Activated naive CD4-positive, alpha-beta T cell treated with anti-CD3 and anti-CD28 coated beads, Interleukin-2, amount 50 U/mL, for 72 hours (primary cell): ENCODE measurements around the gene MIOS. TPM values are rescaled to one million over a fixed set of nuclear protein-coding genes. Genes with fewer than 3 reads are reported as not detected.
"Not testable (repeated sequence)": the region's sequence is repeated elsewhere in the genome, so short reads cannot be mapped to it uniquely, and the experiment has no call there.

Experiments
- ATAC-seq, 2 donors: fragments of 150-1000 bp; cut with Tn5 transposase; 2 replicates each; pipeline ENCODE4 v1.10.0; 2021; ENCODE audit warnings: mild to moderate bottlenecking in 2 of 2, moderate library complexity in 2 of 2
- DNase-seq, 2 donors: peaks; one replicate each; pipeline ENCODE4 v3.0.0; 2021 to 2022; ENCODE audit warnings: low spot score in 2 of 2
- H3K27ac Mint-ChIP-seq, 2 donors: one replicate each; pipeline ENCODE4 v1.8.0; 2022; ENCODE audit warnings: mild to moderate bottlenecking in 2 of 2, mixed read lengths in 2 of 2
- H3K36me3 Mint-ChIP-seq, 2 donors: one replicate each; pipeline ENCODE4 v1.8.0; 2022; ENCODE audit warnings: mixed read lengths in 2 of 2
- H3K9me3 Mint-ChIP-seq, 2 donors: one replicate each; pipeline ENCODE4 v1.8.0; 2022; ENCODE audit warnings: mixed read lengths in 2 of 2
- total RNA-seq, 2 donors: library from RNA; stranded (reverse); gene quantifications; one replicate each; pipeline ENCODE4 v1.2.3, GENCODE V29; 2022

Gene MIOS
- total RNA-seq, 2 donors from 2014 or later = 20.8 to 65.3 TPM

GRCh38 chr7:7548407-7548806 is 18.3 kb upstream of the MIOS start:
- Mint-ChIP-seq H3K9me3 (no peaks in the 10 kb centered on the region), H3K27ac (no peak overlapping the region), H3K36me3 (no peaks in the 10 kb centered on the region)
- DNase-seq (no peak), ATAC-seq (no peak)

- no peak for DNase-seq
- no peak overlapping the region for H3K27ac Mint-ChIP-seq
- ATAC-seq = no peak
- H3K9me3 Mint-ChIP-seq = no peaks in the 10 kb centered on the region
- no peaks in the 10 kb centered on the region for H3K36me3 Mint-ChIP-seq
Observed at GRCh38 chr7:7550663-7551062, 16.0 kb upstream of the MIOS start.

GRCh38 chr7:7552199-7552598 is 14.5 kb upstream of the MIOS start:
- Mint-ChIP-seq H3K9me3 (no peaks in the 10 kb centered on the region), H3K27ac (no peak overlapping the region)
- no peak for ATAC-seq

DNA sequence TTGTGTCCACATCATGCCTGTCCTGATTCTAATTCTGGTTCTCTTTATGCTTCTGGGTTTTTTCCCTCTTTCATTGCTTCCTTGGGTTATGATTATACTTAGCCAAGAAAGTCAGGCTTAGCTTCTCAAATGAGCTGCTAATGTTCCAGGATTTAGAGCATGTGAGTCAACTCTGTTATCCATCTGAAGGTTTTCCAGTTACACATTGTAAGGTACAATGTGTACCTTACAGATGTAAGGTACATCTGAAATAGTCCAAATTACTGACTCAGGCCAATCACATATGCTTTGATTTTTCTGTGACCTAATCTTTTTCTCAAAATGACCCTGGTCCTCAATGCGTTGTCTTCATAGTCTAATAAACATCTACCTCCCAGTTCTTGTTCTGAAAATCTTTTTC is 13.3 kb upstream of the MIOS start:
- Mint-ChIP-seq H3K9me3 (peaks cover 4 to 6% of the 10 kb centered on the region in 2 donors), H3K27ac (no peak overlapping the region), H3K36me3 (peaks cover 9 to 11% of the 10 kb centered on the region in 2 donors)
- ATAC-seq = no peak
- DNase-seq = no peak

More at GRCh38 chr7:7552199-7552598, 14.5 kb upstream of the MIOS start:
- DNase-seq = no peak
- H3K36me3 Mint-ChIP-seq = no peaks in the 10 kb centered on the region

GRCh38 chr7:7554021-7554432 is 12.7 kb upstream of the MIOS start:
- peaks cover 16 to 17% of the 10 kb centered on the region in 2 donors for H3K36me3 Mint-ChIP-seq
- no peak overlapping the region for H3K27ac Mint-ChIP-seq
- ATAC-seq = no peak
- H3K9me3 Mint-ChIP-seq = peaks cover 11 to 12% of the 10 kb centered on the region in 2 donors
- no peak for DNase-seq

DNA sequence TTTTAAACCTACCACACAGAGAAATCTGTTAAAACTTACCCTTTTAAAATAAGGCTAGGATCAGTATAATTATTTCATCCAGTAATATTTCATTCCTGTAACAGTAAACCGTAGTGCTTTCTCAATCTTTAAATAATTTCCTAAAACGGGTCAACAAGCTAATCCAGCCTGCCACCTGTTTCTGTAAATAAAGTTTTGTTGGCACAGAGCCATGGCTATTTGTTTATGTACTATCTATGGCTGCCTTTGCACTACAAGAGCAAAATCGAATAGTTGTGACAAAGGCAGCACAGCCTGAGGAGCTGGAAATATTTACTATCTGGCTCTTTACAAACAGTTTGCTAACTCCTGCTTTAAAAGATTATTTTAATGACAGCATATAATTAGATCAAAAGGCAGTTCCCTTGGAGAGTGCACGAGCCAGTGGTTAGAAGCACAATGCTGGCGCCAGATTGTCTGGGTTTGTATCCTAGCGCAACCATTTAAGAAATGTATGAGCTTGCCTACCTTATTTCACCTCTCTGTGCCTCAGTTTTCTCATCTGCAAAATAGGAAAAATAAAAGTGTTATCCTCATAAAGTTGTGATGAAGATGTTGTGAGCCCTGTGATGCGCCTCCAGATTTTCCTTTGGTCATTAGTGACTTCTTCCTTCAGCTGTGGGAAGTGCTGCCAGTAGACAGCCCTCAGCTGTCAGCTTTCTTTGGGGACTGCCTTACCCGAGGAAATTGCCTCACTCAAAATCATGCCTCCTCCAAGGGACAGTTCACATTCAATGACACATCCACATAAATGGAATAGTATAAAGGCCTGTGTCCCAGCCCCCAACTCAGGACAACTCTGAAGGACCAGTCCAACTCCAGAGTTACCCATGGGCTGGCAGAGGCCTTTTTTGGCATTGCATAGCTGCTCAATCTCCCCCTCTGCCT is 11.8 kb upstream of the MIOS start:
- Mint-ChIP-seq H3K36me3 (peaks cover 18 to 23% of the 10 kb centered on the region in 2 donors), H3K27ac (no peak overlapping the region), H3K9me3 (peaks cover 13 to 14% of the 10 kb centered on the region in 2 donors)
- ATAC-seq (no peak), DNase-seq (no peak)

GRCh38 chr7:7556852-7557251 is 9.8 kb upstream of the MIOS start:
- Mint-ChIP-seq H3K36me3 (peaks cover 18 to 25% of the 10 kb centered on the region in 2 donors), H3K27ac (no peak overlapping the region), H3K9me3 (peaks cover 13 to 17% of the 10 kb centered on the region in 2 donors)
- DNase-seq = no peak
- ATAC-seq = no peak

DNA sequence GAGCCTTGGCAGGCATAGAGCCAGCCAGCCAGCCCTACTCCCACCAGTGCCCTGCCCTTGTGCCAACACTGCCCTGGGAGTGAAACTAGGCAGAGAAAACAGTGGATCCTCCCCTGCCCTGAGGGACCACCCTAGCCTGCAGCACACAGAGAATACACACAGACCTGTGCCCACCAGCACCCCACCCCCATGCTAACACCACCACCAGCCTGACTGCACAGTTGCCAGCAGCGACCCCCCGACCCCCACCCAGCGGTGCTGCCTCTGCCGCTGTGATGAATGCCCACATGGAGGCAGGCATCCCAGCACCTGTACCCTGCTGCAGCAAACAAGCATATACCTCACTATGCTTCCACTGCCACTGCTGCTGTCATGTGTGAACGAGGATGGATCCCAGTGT is 9.4 kb upstream of the MIOS start:
- no peak for ATAC-seq
- no peak for DNase-seq
- Mint-ChIP-seq H3K9me3 (peaks cover 13 to 17% of the 10 kb centered on the region in 2 donors), H3K27ac (no peak overlapping the region), H3K36me3 (peaks cover 18 to 25% of the 10 kb centered on the region in 2 donors)

- not testable (repeated sequence) for H3K27ac Mint-ChIP-seq, ATAC-seq, DNase-seq
- Mint-ChIP-seq H3K36me3 (peaks cover 18 to 25% of the 10 kb centered on the region in 2 donors), H3K9me3 (peaks cover 13 to 17% of the 10 kb centered on the region in 2 donors)
Observed at GRCh38 chr7:7561591-7561990, 5.1 kb upstream of the MIOS start.

DNA sequence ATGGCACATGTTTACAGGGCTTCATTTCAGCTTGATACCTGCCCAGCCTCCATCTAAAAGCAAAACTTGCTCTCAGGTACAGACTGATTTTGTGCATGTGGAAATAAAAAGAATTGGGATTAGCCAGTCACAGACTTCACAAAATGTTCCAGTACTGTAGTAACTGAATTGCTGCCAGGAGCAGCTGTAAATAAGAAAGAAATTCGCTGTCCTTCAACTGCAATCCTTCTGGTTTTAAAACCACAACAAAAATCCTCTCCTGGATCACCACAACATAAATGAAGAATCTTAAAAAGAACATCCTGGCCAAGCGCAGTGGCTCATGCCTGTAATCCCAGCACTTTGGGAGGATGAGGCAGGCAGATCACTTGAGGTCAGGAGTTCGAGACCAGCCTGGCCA is 3.9 kb upstream of the MIOS start:
- peaks cover 9 to 13% of the 10 kb centered on the region in 2 donors for H3K9me3 Mint-ChIP-seq
- no peak for ATAC-seq
- DNase-seq = no peak
- peaks cover 15 to 20% of the 10 kb centered on the region in 2 donors for H3K36me3 Mint-ChIP-seq
- no peak overlapping the region for H3K27ac Mint-ChIP-seq

DNA sequence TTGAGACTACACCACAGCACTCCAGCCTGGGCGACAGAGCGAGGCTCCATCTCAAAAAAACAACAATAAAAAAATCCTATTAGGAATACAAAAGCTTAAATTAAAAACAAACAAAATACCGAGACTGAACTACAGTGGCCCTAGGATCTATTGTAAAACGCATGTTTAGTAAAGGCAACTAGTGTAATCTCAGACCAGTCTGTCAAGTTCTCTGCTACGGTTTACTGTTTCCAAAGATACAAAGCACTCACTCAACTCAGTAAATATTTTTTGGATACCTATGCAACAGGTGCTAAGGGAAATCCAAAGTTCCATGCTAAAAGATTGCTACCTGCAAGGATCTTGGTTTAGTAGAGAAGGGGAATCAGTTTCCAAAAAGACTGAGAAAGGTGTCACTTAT is 3.4 kb upstream of the MIOS start:
- DNase-seq (no peak), ATAC-seq (no peak)
- Mint-ChIP-seq H3K9me3 (peaks cover 6 to 13% of the 10 kb centered on the region in 2 donors), H3K36me3 (peaks cover 15% of the 10 kb centered on the region in 2 donors), H3K27ac (no peak overlapping the region)

DNA sequence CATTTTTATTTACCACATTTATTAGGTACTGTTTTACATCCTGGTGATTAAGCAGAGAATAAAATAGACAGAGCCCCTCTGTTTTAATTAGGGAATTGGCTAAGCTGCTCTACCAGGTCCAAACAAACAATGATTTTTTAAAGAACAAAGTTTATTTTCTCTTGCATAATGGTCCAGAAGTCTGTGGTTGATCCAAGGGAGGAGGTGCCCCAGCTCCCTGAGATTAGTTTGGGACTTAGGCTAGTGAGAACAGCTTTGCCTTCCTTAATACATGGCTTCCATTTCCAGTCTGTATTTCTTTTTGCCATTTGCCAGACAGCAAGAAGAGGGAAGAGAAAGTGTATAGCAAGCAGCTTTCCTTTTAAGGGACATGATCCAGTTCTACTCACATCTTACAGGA is 2.9 kb upstream of the MIOS start:
- Mint-ChIP-seq H3K36me3 (peaks cover 10 to 15% of the 10 kb centered on the region in 2 donors), H3K27ac (no peak overlapping the region), H3K9me3 (peaks cover 3 to 9% of the 10 kb centered on the region in 2 donors)
- DNase-seq (no peak), ATAC-seq (no peak)

DNA sequence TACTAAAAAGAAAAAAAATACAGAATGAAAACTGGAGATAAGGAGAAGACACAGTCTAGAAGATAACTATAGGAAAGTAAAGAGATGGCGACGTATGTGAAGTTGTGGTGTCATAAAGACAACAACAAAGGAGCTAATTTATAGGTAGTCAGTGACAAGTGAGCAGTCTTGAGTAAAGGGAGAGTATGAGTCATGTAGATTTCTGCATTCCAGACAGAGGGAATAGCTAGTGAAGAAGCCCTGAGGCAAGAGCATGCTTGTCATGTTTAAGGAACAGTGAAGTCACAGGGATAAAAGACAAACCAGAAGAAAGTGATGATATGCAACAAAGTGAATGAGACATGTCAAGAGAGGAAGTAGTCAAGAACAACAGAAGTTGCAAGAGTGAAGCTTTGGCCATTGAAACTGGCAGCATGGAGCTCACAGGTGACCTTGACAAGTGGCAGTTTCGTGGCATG is 2.3 kb upstream of the MIOS start:
- peaks cover 13 to 16% of the 10 kb centered on the region in 2 donors for H3K36me3 Mint-ChIP-seq
- ATAC-seq = no peak
- DNase-seq = no peak
- H3K27ac Mint-ChIP-seq = no peak overlapping the region
- H3K9me3 Mint-ChIP-seq = peaks cover 0 to 4% of the 10 kb centered on the region in 2 donors

- no peak for DNase-seq
- Mint-ChIP-seq H3K9me3 (peaks cover 0 to 1% of the 10 kb centered on the region in 2 donors), H3K27ac (no peak overlapping the region), H3K36me3 (peaks cover 14 to 24% of the 10 kb centered on the region in 2 donors)
- peak in 1 of 2 donors; percentile 10 for ATAC-seq
Observed at GRCh38 chr7:7565018-7565680, 1.5 kb upstream of the MIOS start.

DNA sequence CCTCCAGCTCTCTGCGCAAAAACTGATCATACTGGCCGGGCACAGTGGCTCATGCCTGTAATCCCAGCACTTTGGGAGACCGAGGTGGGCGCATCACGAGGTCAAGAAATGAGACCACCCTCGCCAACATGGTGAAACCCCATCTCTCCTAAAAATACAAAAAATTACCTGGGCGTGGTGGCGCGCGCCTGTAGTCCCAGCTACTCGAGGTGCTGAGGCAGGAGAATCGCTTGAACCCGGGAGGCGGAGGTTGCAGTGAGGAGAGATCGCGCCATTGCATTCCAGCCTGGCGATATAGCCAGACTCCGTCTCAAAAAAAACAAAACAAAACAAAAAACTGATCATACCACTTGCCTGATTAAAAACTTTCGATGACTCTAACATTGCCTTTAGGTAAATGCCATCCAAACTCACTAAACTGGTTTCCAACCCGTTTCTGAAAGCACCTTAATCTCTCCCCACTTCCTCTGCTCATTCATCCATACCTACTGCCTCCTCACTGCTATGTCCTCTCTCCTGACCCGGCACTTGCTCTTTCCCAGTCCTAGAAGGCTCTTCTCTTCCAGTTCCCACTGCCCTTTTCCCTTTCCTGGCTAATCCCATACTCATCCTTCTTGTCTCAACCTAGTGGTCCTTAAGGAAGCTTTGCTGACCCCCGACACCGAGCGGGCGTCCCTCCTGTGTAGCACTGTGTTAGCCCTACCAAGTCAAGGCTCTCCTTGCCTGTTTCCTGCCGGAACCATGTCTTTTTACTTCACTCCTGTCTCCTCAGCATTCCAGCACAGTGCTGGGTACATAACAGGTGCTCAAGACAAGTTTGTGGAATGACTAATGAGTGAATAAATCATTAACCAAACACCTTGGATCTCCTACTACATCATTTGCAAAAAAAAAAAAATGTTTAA is 686 bp upstream of the MIOS start:
- Mint-ChIP-seq H3K27ac (no peak overlapping the region), H3K36me3 (peaks cover 16 to 32% of the 10 kb centered on the region in 2 donors), H3K9me3 (no peaks in the 10 kb centered on the region)
- ATAC-seq (peak; percentile 11 to 14), DNase-seq (peak in 1 of 2 donors; percentile 22)

DNA sequence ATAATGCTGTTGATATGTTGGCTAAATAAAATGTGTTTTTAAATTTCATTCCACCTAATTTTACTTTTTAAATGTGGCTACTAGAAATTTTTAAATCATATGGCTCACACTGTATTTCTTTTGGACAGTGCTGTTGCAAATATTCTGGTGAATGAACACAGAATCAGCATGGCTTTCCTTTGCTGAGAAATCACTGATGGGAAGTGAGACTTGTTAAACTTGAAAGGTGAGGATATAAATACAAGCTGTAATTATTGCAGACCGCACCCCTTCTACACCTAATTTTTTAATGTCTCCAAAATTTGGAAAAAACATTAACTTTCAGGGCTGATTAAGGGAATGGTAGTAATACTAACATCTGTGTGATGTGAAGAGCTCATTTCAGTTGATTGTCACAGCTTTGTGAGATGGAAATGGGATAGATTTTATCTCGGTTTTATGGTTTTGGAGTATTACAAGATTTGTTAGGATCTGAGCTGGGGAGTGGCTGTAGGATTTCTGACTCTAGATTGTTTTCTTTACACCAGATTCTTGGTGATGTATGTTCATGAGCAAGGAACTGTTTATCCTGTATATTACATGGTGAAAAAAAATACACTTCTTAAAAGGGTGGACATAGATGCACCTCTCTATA is 1.3 kb downstream of the MIOS start:
- ATAC-seq (no peak), DNase-seq (no peak)
- no peaks in the 10 kb centered on the region for H3K9me3 Mint-ChIP-seq
- peaks cover 20 to 37% of the 10 kb centered on the region in 2 donors for H3K36me3 Mint-ChIP-seq
- peak overlapping the region; percentile 6 to 77 for H3K27ac Mint-ChIP-seq
